22Rv1 (cell line): ENCODE results near the gene ADK.

Source experiments
- ZFX ChIP-seq: fragments of 450-650 bp; IDR thresholded peaks from 2 replicates; pipeline ENCODE4 v1.6.1; 2017; ENCODE audit warnings: antibody characterized with exemption, borderline replicate concordance
- TF ChIP-seq, protein P1 (sequence below): fragments of 450-650 bp; IDR thresholded peaks from 2 replicates; pipeline ENCODE4 v1.5.1; 2017; ENCODE audit warnings: mild to moderate bottlenecking

DNA sequence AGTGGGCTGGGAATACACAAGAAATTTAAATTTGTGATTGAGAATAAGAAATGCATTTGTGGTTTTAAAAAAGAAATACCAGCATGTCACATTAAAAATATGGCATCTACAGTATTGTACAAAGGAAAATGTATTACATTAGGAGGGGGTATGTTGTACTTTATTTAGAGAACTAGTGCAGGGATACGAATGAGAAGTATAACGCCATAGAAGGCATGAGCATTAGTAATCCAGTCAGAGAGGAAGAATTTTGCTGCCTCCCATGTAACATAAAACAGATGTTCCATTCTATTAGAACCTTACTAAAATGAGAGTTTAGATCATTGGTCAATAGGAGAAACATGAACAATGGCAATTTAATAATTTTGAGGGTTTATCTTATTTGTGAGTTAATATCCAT, 182.2 kb downstream of the ADK start:
- TF ChIP-seq, protein P1, sequence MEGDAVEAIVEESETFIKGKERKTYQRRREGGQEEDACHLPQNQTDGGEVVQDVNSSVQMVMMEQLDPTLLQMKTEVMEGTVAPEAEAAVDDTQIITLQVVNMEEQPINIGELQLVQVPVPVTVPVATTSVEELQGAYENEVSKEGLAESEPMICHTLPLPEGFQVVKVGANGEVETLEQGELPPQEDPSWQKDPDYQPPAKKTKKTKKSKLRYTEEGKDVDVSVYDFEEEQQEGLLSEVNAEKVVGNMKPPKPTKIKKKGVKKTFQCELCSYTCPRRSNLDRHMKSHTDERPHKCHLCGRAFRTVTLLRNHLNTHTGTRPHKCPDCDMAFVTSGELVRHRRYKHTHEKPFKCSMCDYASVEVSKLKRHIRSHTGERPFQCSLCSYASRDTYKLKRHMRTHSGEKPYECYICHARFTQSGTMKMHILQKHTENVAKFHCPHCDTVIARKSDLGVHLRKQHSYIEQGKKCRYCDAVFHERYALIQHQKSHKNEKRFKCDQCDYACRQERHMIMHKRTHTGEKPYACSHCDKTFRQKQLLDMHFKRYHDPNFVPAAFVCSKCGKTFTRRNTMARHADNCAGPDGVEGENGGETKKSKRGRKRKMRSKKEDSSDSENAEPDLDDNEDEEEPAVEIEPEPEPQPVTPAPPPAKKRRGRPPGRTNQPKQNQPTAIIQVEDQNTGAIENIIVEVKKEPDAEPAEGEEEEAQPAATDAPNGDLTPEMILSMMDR: no peak
- TF ChIP-seq ZFX: no peak
